Keratinocyte (primary cell): ENCODE measurements around the gene BORA. TPM values are rescaled to one million over a fixed set of nuclear protein-coding genes. Genes with fewer than 3 reads are reported as not detected.

Experiments
- DNase-seq: peaks from one replicate; pipeline ENCODE4 v3.0.0-alpha.2; 2011; ENCODE audit warnings: low read depth, missing footprints, low spot score
- FAIRE-seq: peaks from 2 replicates; lab custom pipeline; 2011; peaks lifted over from hg19 to GRCh38; lab: Jason Lieb, UNC
- H2AFZ ChIP-seq: 2 replicates; pipeline ENCODE4 v1.6.0; 2012; ENCODE audit warnings: low read length, control low read depth, inconsistent platforms; ENCODE audit not compliant: control insufficient read depth
- H3K27ac ChIP-seq: 2 replicates; pipeline ENCODE4 v1.5.1; 2011; ENCODE audit warnings: low read length; ENCODE audit not compliant: control insufficient read depth, insufficient read depth
- H3K27me3 ChIP-seq: 3 replicates; pipeline ENCODE4 v1.6.0; 2011; ENCODE audit warnings: low read length; ENCODE audit not compliant: control insufficient read depth, insufficient read depth; ENCODE audit errors: extremely low read depth
- H3K36me3 ChIP-seq, 2 experiments: 2 replicates in 1 of 2; 3 replicates in 1 of 2; pipeline ENCODE4 v1.5.1; 2011; ENCODE audit warnings: low read length in 2 of 2, mild to moderate bottlenecking in 1 of 2; ENCODE audit not compliant: control insufficient read depth in 2 of 2, insufficient read depth in 2 of 2; ENCODE audit errors: extremely low read depth in 1 of 2
- H3K4me1 ChIP-seq: 3 replicates; pipeline ENCODE4 v1.5.1; 2011; ENCODE audit warnings: low read length; ENCODE audit not compliant: control insufficient read depth, insufficient read depth; ENCODE audit errors: extremely low read depth
- H3K4me2 ChIP-seq: 3 replicates; pipeline ENCODE4 v1.6.0; 2011; ENCODE audit warnings: low read depth, low read length; ENCODE audit not compliant: control insufficient read depth, insufficient read depth; ENCODE audit errors: extremely low read depth
- H3K4me3 ChIP-seq, 3 experiments: fragments of 200-600 bp in 1 of 3; sonication (generic) in 1 of 3; 2 replicates in 2 of 3; 3 replicates in 1 of 3; pipeline ENCODE4 v1.5.1; 2011 to 2016; ENCODE audit warnings: low read length in 3 of 3, mild to moderate bottlenecking in 3 of 3, control low read depth in 2 of 3, inconsistent platforms in 1 of 3, low read depth in 1 of 3, mixed read lengths in 1 of 3, mixed run types in 1 of 3, moderate library complexity in 1 of 3; ENCODE audit not compliant: control insufficient read depth in 2 of 3, insufficient read depth in 2 of 3; ENCODE audit errors: extremely low read depth in 1 of 3
- H3K79me2 ChIP-seq: 2 replicates; pipeline ENCODE4 v1.6.0; 2012; ENCODE audit warnings: low read length; ENCODE audit not compliant: control insufficient read depth, insufficient read depth
- H3K9ac ChIP-seq: 3 replicates; pipeline ENCODE4 v1.6.0; 2011; ENCODE audit warnings: low read length; ENCODE audit not compliant: control insufficient read depth, insufficient read depth; ENCODE audit errors: extremely low read depth
- H3K9me1 ChIP-seq: 3 replicates; pipeline ENCODE4 v1.6.0; 2011; ENCODE audit warnings: low read length; ENCODE audit not compliant: control insufficient read depth, insufficient read depth; ENCODE audit errors: extremely low read depth
- H3K9me3 ChIP-seq: 2 replicates; pipeline ENCODE4 v1.5.1; 2012; ENCODE audit warnings: low read depth, low read length; ENCODE audit not compliant: control insufficient read depth
- H4K20me1 ChIP-seq: 3 replicates; pipeline ENCODE4 v1.6.0; 2011; ENCODE audit warnings: low read length; ENCODE audit not compliant: control insufficient read depth, insufficient read depth; ENCODE audit errors: extremely low read depth
- CTCF ChIP-seq, 3 experiments: IDR thresholded peaks in 1 of 3; conservative IDR thresholded peaks in 1 of 3; optimal IDR thresholded peaks in 1 of 3; 2 replicates in 2 of 3; 3 replicates in 1 of 3; pipeline versions ENCODE3 to v1.5.1; 2011; ENCODE audit warnings: low read length in 3 of 3, mild to moderate bottlenecking in 3 of 3, moderate library complexity in 2 of 3, control low read depth in 1 of 3, inconsistent platforms in 1 of 3; ENCODE audit not compliant: insufficient read depth in 2 of 3; ENCODE audit errors: extremely low read depth in 1 of 3
- EZH2 ChIP-seq: IDR thresholded peaks from one replicate; pipeline ENCODE4 v1.6.1; 2012; ENCODE audit warnings: inconsistent platforms, mild to moderate bottlenecking, low read length, moderate library complexity
- dilution Hi-C: fragments of 300-500 bp; cut with MboI; formaldehyde crosslinking; loops from one replicate; pipeline ENCODE4 v1.7.0; 2020; ENCODE audit warnings: low sequenced_read_pairs; ENCODE audit not compliant: extremely low pct_ligation_motif_present
- polyA plus RNA-seq, 5 experiments: library from polyadenylated mRNA; depleted of rRNA in 3 of 5; stranded (reverse) in 3 of 5; stranded (forward) in 1 of 5; unstranded in 1 of 5; fragments of >200 nt; gene quantifications; 1 replicate in 1 of 5; 2 replicates in 3 of 5; 3 replicates in 1 of 5; pipeline versions ENCODE4 v1.2.1 to v1.2.3, GENCODE V29; 2011 to 2012; ENCODE audit warnings: missing spikeins in 2 of 5, low read depth in 1 of 5, low replicate concordance in 1 of 5

BORA gene
- polyA plus RNA-seq, 1 donor (not counting 4 experiments of a cell fraction or from before 2014, with no cell fraction given): 8.3 TPM

- Histone ChIP-seq H3K79me2 (no peaks in the 10 kb centered on the region), H3K9ac (no peak overlapping the region), H3K9me1 (no peaks in the 10 kb centered on the region), H3K27ac (no peak overlapping the region), H4K20me1 (no peaks in the 10 kb centered on the region), H3K4me2 (no peak overlapping the region), H3K27me3 (no peaks in the 10 kb centered on the region), H3K36me3 (no peaks in the 10 kb centered on the region), H2AFZ (no peak overlapping the region), H3K4me3 (no peak overlapping the region), H3K4me1 (no peaks in the 10 kb centered on the region), H3K9me3 (no peaks in the 10 kb centered on the region)
- TF ChIP-seq EZH2: no peak
- no peak for TF ChIP-seq CTCF (optimal IDR thresholded peaks at IDR 0.05 in 1 of 3, IDR thresholded peaks at IDR 0.05 in 1 of 3, conservative IDR thresholded peaks at IDR 0.05 in 1 of 3; ENCODE audit: extremely low read depth in 1 of 3, insufficient read depth in 2 of 3, low read length in 3 of 3)
- dilution Hi-C loops: no loop called here
- no peak for FAIRE-seq
- DNase-seq: no peak
Measured at GRCh38 chr13:72680353-72680752, 47.4 kb upstream of the BORA start.

- no peak overlapping the region for H3K4me3 ChIP-seq
- H3K4me2 ChIP-seq: no peak overlapping the region
- no peaks in the 10 kb centered on the region for H4K20me1 ChIP-seq
- no peaks in the 10 kb centered on the region for H3K9me1 ChIP-seq
- H2AFZ ChIP-seq: no peak overlapping the region
- dilution Hi-C loops: no loop called here
- H3K36me3 ChIP-seq: no peaks in the 10 kb centered on the region
- no peak overlapping the region for H3K9ac ChIP-seq
- H3K4me1 ChIP-seq: no peaks in the 10 kb centered on the region
- no peak for DNase-seq
- FAIRE-seq: no peak
- no peaks in the 10 kb centered on the region for H3K9me3 ChIP-seq
- H3K27ac ChIP-seq: no peak overlapping the region
- no peaks in the 10 kb centered on the region for H3K27me3 ChIP-seq
- H3K79me2 ChIP-seq: no peaks in the 10 kb centered on the region
- TF ChIP-seq EZH2: no peak
- TF ChIP-seq CTCF (optimal IDR thresholded peaks at IDR 0.05 in 1 of 3, IDR thresholded peaks at IDR 0.05 in 1 of 3, conservative IDR thresholded peaks at IDR 0.05 in 1 of 3; ENCODE audit: extremely low read depth in 1 of 3, insufficient read depth in 2 of 3, low read length in 3 of 3): no peak
Measured at GRCh38 chr13:72686766-72687165, 41.0 kb upstream of the BORA start.
